HepG2 (cell line): Measurements from ENCODE around the gene MOB4. TPM values are rescaled to one million over a fixed set of nuclear protein-coding genes. Genes with fewer than 3 reads are reported as not detected.
"Not testable (repeated sequence)": the region's sequence is repeated elsewhere in the genome, so short reads cannot be mapped to it uniquely, and the experiment has no call there.

Source experiments
- ATAC-seq: fragments of 200-7000 bp; cut with Tn5 transposase; 3 replicates; pipeline ENCODE4 v1.9.1; 2020; ENCODE audit warnings: mild to moderate bottlenecking, moderate library complexity
- BruUV-seq: library from RNA; stranded (reverse); fragments of 400-500 nt; replicated peaks from 2 replicates; lab custom pipeline; 2021; lab: Mats Ljungman, UMichigan
- CTCF ChIA-PET: fragments of 300-600 bp; formaldehyde crosslinking; extraction: SDS; loops from one replicate; lab custom pipeline; 2021; ENCODE audit warnings: low total read pairs, inconsistent platforms, low intra/inter-chr PET ratio; lab: Yijun Ruan, JAX
- POLR2A ChIA-PET: fragments of 350-600 bp; sonication (Branson Sonifier 250); formaldehyde crosslinking; loops from one replicate; lab custom pipeline; 2020; ENCODE audit warnings: antibody characterized with exemption, inconsistent platforms; lab: Yijun Ruan, JAX
- DNase-seq: peaks from one replicate; pipeline ENCODE4 v3.0.0-alpha.2; 2015; ENCODE audit warnings: low spot score
- FAIRE-seq: peaks from 3 replicates; lab custom pipeline; 2011; peaks lifted over from hg19 to GRCh38; lab: Jason Lieb, UNC
- H2AFZ ChIP-seq: one replicate; pipeline ENCODE4 v1.6.1; 2011; ENCODE audit warnings: low read length, inconsistent platforms
- H3K27ac ChIP-seq: fragments of 300-600 bp; 3 replicates; pipeline ENCODE4 v1.8.0; 2011; ENCODE audit warnings: mixed run types, mild to moderate bottlenecking, mixed read lengths, low read length, inconsistent platforms; ENCODE audit not compliant: insufficient read depth; ENCODE audit errors: extremely low read length
- H3K27me3 ChIP-seq, 2 experiments: fragments of 200-600 bp in 1 of 2; 2 replicates in 1 of 2; 3 replicates in 1 of 2; pipeline versions ENCODE4 v1.6.0 to v1.8.0; 2011; ENCODE audit warnings: low read length in 2 of 2, mild to moderate bottlenecking in 2 of 2, moderate library complexity in 2 of 2, inconsistent platforms in 1 of 2; ENCODE audit not compliant: insufficient read depth in 2 of 2, control insufficient read depth in 1 of 2
- H3K36me3 ChIP-seq, 2 experiments: fragments of 200-600 bp in 1 of 2; replicated peaks in 1 of 2; 2 replicates in 1 of 2; 3 replicates in 1 of 2; pipeline versions ENCODE4 v1.5.1 to v1.8.0; 2011; ENCODE audit warnings: low read length in 2 of 2, inconsistent platforms in 1 of 2; ENCODE audit not compliant: insufficient read depth in 2 of 2, control insufficient read depth in 1 of 2
- H3K4me1 ChIP-seq: 2 replicates; pipeline ENCODE4 v1.5.1; 2012; ENCODE audit warnings: low read length, inconsistent platforms; ENCODE audit not compliant: insufficient read depth
- H3K4me2 ChIP-seq: 2 replicates; pipeline ENCODE4 v1.6.0; 2011; ENCODE audit warnings: low read depth, low read length, inconsistent platforms
- H3K4me3 ChIP-seq, 3 experiments: fragments of 200-600 bp in 1 of 3; sonication (generic), shearing (Covaris generic) in 1 of 3; replicated peaks in 1 of 3; 2 replicates each; pipeline ENCODE4 v1.5.1; 2011 to 2016; ENCODE audit warnings: low read length in 3 of 3, inconsistent platforms in 2 of 3, low read depth in 2 of 3, mild to moderate bottlenecking in 2 of 3, control low read depth in 1 of 3, mixed read lengths in 1 of 3; ENCODE audit not compliant: insufficient read depth in 1 of 3
- H3K79me2 ChIP-seq: one replicate; pipeline ENCODE4 v1.6.1; 2011; ENCODE audit warnings: low read length, inconsistent platforms; ENCODE audit not compliant: insufficient read depth
- H3K9ac ChIP-seq: 2 replicates; pipeline ENCODE4 v1.6.0; 2011; ENCODE audit warnings: mild to moderate bottlenecking, low read depth, low read length, inconsistent platforms; ENCODE audit not compliant: insufficient read depth
- H3K9me3 ChIP-seq: 2 replicates; pipeline ENCODE4 v1.5.1; 2012; ENCODE audit warnings: mild to moderate bottlenecking, low read length
- H4K20me1 ChIP-seq: 2 replicates; pipeline ENCODE4 v1.6.0; 2011; ENCODE audit warnings: inconsistent platforms, mild to moderate bottlenecking, low read length, moderate library complexity; ENCODE audit not compliant: insufficient read depth
- RAD51 ChIP-seq: fragments of 450-650 bp; IDR thresholded peaks from 2 replicates; pipeline ENCODE4 v1.6.1; 2016; ENCODE audit warnings: borderline replicate concordance
- WGBS: methylation state at CpG from one replicate; pipeline ENCODE4 v1.1.6; 2017; ENCODE audit warnings: low lambda C conversion rate; 5-methylcytosine and 5-hydroxymethylcytosine counted together
- in situ Hi-C: cut with HindIII; loops from 2 replicates; pipeline ENCODE4 v1.10.0; 2017; ENCODE audit warnings: low pct_unique_long_range_greater_than_20kb; ENCODE audit not compliant: extremely low pct_ligation_motif_present
- intact Hi-C: fragments of 100-400 bp; cut with micrococcal nuclease; formaldehyde crosslinking; loops from one replicate; pipeline ENCODE4 v1.10.0; 2022; ENCODE audit not compliant: unreplicated experiment
- polyA plus RNA-seq, 8 experiments: library from polyadenylated mRNA; depleted of rRNA in 3 of 8; stranded (reverse) in 7 of 8; unstranded in 1 of 8; fragments of >200 nt; fragmentation: Illumina TruSeq in 4 of 8; extraction: Trizol in 4 of 8; gene quantifications; 2 replicates each; pipeline versions ENCODE4 v1.2.1 to v1.2.3, GENCODE V29; 2011 to 2016; ENCODE audit warnings: low read depth in 4 of 8, missing spikeins in 1 of 8, mixed read lengths in 1 of 8; ENCODE audit not compliant: insufficient read depth in 1 of 8
- total RNA-seq, 5 experiments: library from RNA; depleted of rRNA; stranded (reverse); fragments of >200 nt; fragmentation: Illumina TruSeq; extraction: Trizol; gene quantifications; 2 replicates each; pipeline ENCODE4 v1.2.3, GENCODE V29; 2016; ENCODE audit warnings: low read depth in 1 of 5

The MOB4 gene
- total and polyA plus RNA-seq, 2 of the 13 experiments (the other 11 are each of a cell fraction or from before 2014, with no cell fraction given): 35.7 to 38.6 TPM

- CTCF ChIA-PET, DNase-seq: not testable (repeated sequence)
- WGBS: 45% methylated on average over 2 of the region's 2 CpGs
Observed at GRCh38 chr2:197578294-197578693, 62.4 kb downstream of the MOB4 start.

GRCh38 chr2:197580166-197580565 lies 64.3 kb downstream of the MOB4 start:
- H3K36me3 ChIP-seq, H3K9me3 ChIP-seq, DNase-seq, intact Hi-C loops, POLR2A ChIA-PET, H3K79me2 ChIP-seq, ATAC-seq, in situ Hi-C loops, FAIRE-seq, H3K27ac ChIP-seq, H3K9ac ChIP-seq, H2AFZ ChIP-seq, H4K20me1 ChIP-seq, H3K4me3 ChIP-seq, CTCF ChIA-PET, BruUV-seq, H3K4me2 ChIP-seq: not testable (repeated sequence)
- H3K27me3 ChIP-seq: peaks cover 0 to 28% of the 10 kb centered on the region in 2 experiments; a peak in 3 of 5 replicates
- peaks cover 15% of the 10 kb centered on the region for H3K4me1 ChIP-seq
- WGBS: 13% methylated on average over 3 of the region's 3 CpGs

More at GRCh38 chr2:197578294-197578693, 62.4 kb downstream of the MOB4 start:
- H2AFZ ChIP-seq, H3K79me2 ChIP-seq, ATAC-seq, H3K27ac ChIP-seq, FAIRE-seq, H3K4me3 ChIP-seq, H3K36me3 ChIP-seq, in situ Hi-C loops, H3K9ac ChIP-seq, BruUV-seq, H4K20me1 ChIP-seq, intact Hi-C loops, H3K4me2 ChIP-seq, POLR2A ChIA-PET: not testable (repeated sequence)
- peaks cover 0 to 28% of the 10 kb centered on the region in 2 experiments; a peak in 3 of 5 replicates for H3K27me3 ChIP-seq
- TF ChIP-seq RAD51: peak; percentile 13; the same call in 1 of the 2 replicates
- H3K4me1 ChIP-seq: peaks cover 15% of the 10 kb centered on the region
- H3K9me3 ChIP-seq: peaks cover 21% of the 10 kb centered on the region

GRCh38 chr2:197587255-197587654 lies 71.4 kb downstream of the MOB4 start:
- H3K79me2 ChIP-seq, H3K4me3 ChIP-seq, ATAC-seq, H3K27ac ChIP-seq, H2AFZ ChIP-seq, H3K4me1 ChIP-seq, H3K9ac ChIP-seq, H4K20me1 ChIP-seq, BruUV-seq, H3K36me3 ChIP-seq, H3K9me3 ChIP-seq, DNase-seq, CTCF ChIA-PET, FAIRE-seq, POLR2A ChIA-PET, intact Hi-C loops, in situ Hi-C loops, H3K4me2 ChIP-seq: not testable (repeated sequence)
- WGBS: 51% methylated on average over 7 of the region's 7 CpGs
- H3K27me3 ChIP-seq: peaks cover 0 to 14% of the 10 kb centered on the region in 2 experiments; a peak in 3 of 5 replicates
